ENCODE results near the gene SLC30A1.

The SLC30A1 gene

GRCh38 chr1:211577277-211577818, 1.6 kb downstream of the SLC30A1 start:
- TF ChIP-seq EGR1 (IDR thresholded peaks at IDR 0.05) (no peak), EP300 (IDR thresholded peaks at IDR 0.05; ENCODE audit: borderline replicate concordance) (no peak), CREB1 (IDR thresholded peaks at IDR 0.05; ENCODE audit: low read depth) (no peak), CEBPB (IDR thresholded peaks at IDR 0.05) (no peak), TEAD4 (IDR thresholded peaks at IDR 0.05) (no peak), NFIC (IDR thresholded peaks at IDR 0.05) (no peak), TAF1 (IDR thresholded peaks at IDR 0.05; ENCODE audit: low read depth) (no peak), TCF12 (IDR thresholded peaks at IDR 0.05; ENCODE audit: low read depth) (no peak)

GRCh38 chr1:211576717-211577116, 2.2 kb downstream of the SLC30A1 start:
- TF ChIP-seq EGR1 (IDR thresholded peaks at IDR 0.05) = no peak
- no peak for TF ChIP-seq TCF12 (IDR thresholded peaks at IDR 0.05; ENCODE audit: low read depth)
- no peak for TF ChIP-seq CEBPB (IDR thresholded peaks at IDR 0.05)
- TF ChIP-seq EP300 (IDR thresholded peaks at IDR 0.05; ENCODE audit: borderline replicate concordance) = no peak
- TF ChIP-seq TEAD4 (IDR thresholded peaks at IDR 0.05) = no peak
- TF ChIP-seq REST (IDR thresholded peaks at IDR 0.05; ENCODE audit: low read depth) = no peak
- no peak for TF ChIP-seq YY1 (IDR thresholded peaks at IDR 0.05; ENCODE audit: low read depth)

GRCh38 chr1:211574705-211575104, 4.3 kb downstream of the SLC30A1 start:
- TF ChIP-seq ZBTB7A (IDR thresholded peaks at IDR 0.05; ENCODE audit: low read depth) (no peak), CEBPB (IDR thresholded peaks at IDR 0.05) (no peak), EP300 (IDR thresholded peaks at IDR 0.05; ENCODE audit: borderline replicate concordance) (no peak), RAD21 (IDR thresholded peaks at IDR 0.05; ENCODE audit: low read depth) (no peak), EGR1 (IDR thresholded peaks at IDR 0.05) (no peak), YY1 (IDR thresholded peaks at IDR 0.05; ENCODE audit: low read depth) (no peak), FOXM1 (IDR thresholded peaks at IDR 0.05; ENCODE audit: borderline replicate concordance, low read depth) (no peak), REST (IDR thresholded peaks at IDR 0.05; ENCODE audit: low read depth) (no peak), NFIC (IDR thresholded peaks at IDR 0.05) (no peak), TCF12 (IDR thresholded peaks at IDR 0.05; ENCODE audit: low read depth) (no peak), TAF1 (IDR thresholded peaks at IDR 0.05; ENCODE audit: low read depth) (no peak), TEAD4 (IDR thresholded peaks at IDR 0.05) (no peak), CREB1 (IDR thresholded peaks at IDR 0.05; ENCODE audit: low read depth) (no peak)
- TF ChIP-seq, protein P1, sequence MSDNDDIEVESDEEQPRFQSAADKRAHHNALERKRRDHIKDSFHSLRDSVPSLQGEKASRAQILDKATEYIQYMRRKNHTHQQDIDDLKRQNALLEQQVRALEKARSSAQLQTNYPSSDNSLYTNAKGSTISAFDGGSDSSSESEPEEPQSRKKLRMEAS (IDR thresholded peaks at IDR 0.05) = no peak
- TF ChIP-seq, protein P2, sequence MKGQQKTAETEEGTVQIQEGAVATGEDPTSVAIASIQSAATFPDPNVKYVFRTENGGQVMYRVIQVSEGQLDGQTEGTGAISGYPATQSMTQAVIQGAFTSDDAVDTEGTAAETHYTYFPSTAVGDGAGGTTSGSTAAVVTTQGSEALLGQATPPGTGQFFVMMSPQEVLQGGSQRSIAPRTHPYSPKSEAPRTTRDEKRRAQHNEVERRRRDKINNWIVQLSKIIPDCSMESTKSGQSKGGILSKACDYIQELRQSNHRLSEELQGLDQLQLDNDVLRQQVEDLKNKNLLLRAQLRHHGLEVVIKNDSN (IDR thresholded peaks at IDR 0.05) = no peak

GRCh38 chr1:211571998-211572397, 7.0 kb downstream of the SLC30A1 start:
- TF ChIP-seq ZBTB7A (IDR thresholded peaks at IDR 0.05; ENCODE audit: low read depth) (no peak), RAD21 (IDR thresholded peaks at IDR 0.05; ENCODE audit: low read depth) (no peak), NFIC (IDR thresholded peaks at IDR 0.05) (no peak), REST (IDR thresholded peaks at IDR 0.05; ENCODE audit: low read depth) (no peak), FOXM1 (IDR thresholded peaks at IDR 0.05; ENCODE audit: borderline replicate concordance, low read depth) (no peak), EP300 (IDR thresholded peaks at IDR 0.05; ENCODE audit: borderline replicate concordance) (no peak), TAF1 (IDR thresholded peaks at IDR 0.05; ENCODE audit: low read depth) (no peak), YY1 (IDR thresholded peaks at IDR 0.05; ENCODE audit: low read depth) (no peak), TCF12 (IDR thresholded peaks at IDR 0.05; ENCODE audit: low read depth) (no peak), CREB1 (IDR thresholded peaks at IDR 0.05; ENCODE audit: low read depth) (no peak), CEBPB (IDR thresholded peaks at IDR 0.05) (no peak), EGR1 (IDR thresholded peaks at IDR 0.05) (no peak), TEAD4 (IDR thresholded peaks at IDR 0.05) (no peak)
- TF ChIP-seq, protein P2 (IDR thresholded peaks at IDR 0.05) = no peak
- TF ChIP-seq, protein P1 (IDR thresholded peaks at IDR 0.05) = no peak

Measured in Ishikawa (cell line).